DND-41 (cell line): ENCODE results near the gene MBNL3.

ENCODE experiments used
- ATAC-seq: fragments of 200-7000 bp; cut with Tn5 transposase; 3 replicates; pipeline ENCODE4 v1.9.1; 2021; ENCODE audit warnings: low read depth; ENCODE audit not compliant: insufficient read depth
- DNase-seq: peaks from one replicate; pipeline ENCODE4 v3.0.0-alpha.2; 2020
- H2AFZ ChIP-seq: 2 replicates; pipeline ENCODE4 v1.6.0; 2012; ENCODE audit warnings: low read depth, low read length
- H3K27ac ChIP-seq: 2 replicates; pipeline ENCODE4 v1.5.1; 2012; ENCODE audit warnings: low read length, inconsistent platforms
- H3K27me3 ChIP-seq: fragments of 200-600 bp; sonication (generic); 2 replicates; pipeline ENCODE4 v1.6.0; 2012; ENCODE audit warnings: low read length, mild to moderate bottlenecking, inconsistent platforms; ENCODE audit not compliant: insufficient read depth, poor library complexity
- H3K36me3 ChIP-seq: 2 replicates; pipeline ENCODE4 v1.5.1; 2012; ENCODE audit warnings: low read length, inconsistent platforms; ENCODE audit not compliant: insufficient read depth
- H3K4me1 ChIP-seq: 2 replicates; pipeline ENCODE4 v1.5.1; 2012; ENCODE audit warnings: mild to moderate bottlenecking, low read length; ENCODE audit not compliant: insufficient read depth
- H3K4me2 ChIP-seq: 2 replicates; pipeline ENCODE4 v1.6.0; 2012; ENCODE audit warnings: mild to moderate bottlenecking, moderate library complexity, low read length, inconsistent platforms; ENCODE audit not compliant: insufficient read depth
- H3K4me3 ChIP-seq, 2 experiments: fragments of 200-600 bp in 1 of 2; shearing (Covaris generic) in 1 of 2; 2 replicates each; pipeline ENCODE4 v1.5.1; 2012 to 2016; ENCODE audit warnings: inconsistent platforms in 2 of 2, low read length in 2 of 2, mild to moderate bottlenecking in 2 of 2, low read depth in 1 of 2, moderate library complexity in 1 of 2
- H3K79me2 ChIP-seq: 2 replicates; pipeline ENCODE4 v1.6.0; 2012; ENCODE audit warnings: low read length, inconsistent platforms; ENCODE audit not compliant: insufficient read depth
- H3K9ac ChIP-seq: 2 replicates; pipeline ENCODE4 v1.6.0; 2012; ENCODE audit warnings: low read depth, mild to moderate bottlenecking, inconsistent platforms, low read length, moderate library complexity
- H3K9me3 ChIP-seq: 2 replicates; pipeline ENCODE4 v1.5.1; 2012; ENCODE audit warnings: low read length, moderate library complexity, mild to moderate bottlenecking, inconsistent platforms; ENCODE audit not compliant: insufficient read depth, severe bottlenecking
- H4K20me1 ChIP-seq: 2 replicates; pipeline ENCODE4 v1.6.0; 2012; ENCODE audit warnings: low read length; ENCODE audit not compliant: insufficient read depth
- EZH2 ChIP-seq: IDR thresholded peaks from 3 replicates; pipeline ENCODE4 v1.6.1; 2012; ENCODE audit warnings: borderline replicate concordance, low read depth, mild to moderate bottlenecking, moderate library complexity, low read length, inconsistent platforms; ENCODE audit not compliant: severe bottlenecking
- TF ChIP-seq, protein P1 (sequence below): IDR thresholded peaks from 2 replicates; pipeline ENCODE4 v1.5.1; 2012; ENCODE audit warnings: borderline replicate concordance, low read length, moderate library complexity, mild to moderate bottlenecking; ENCODE audit not compliant: poor library complexity, severe bottlenecking; ENCODE audit errors: extremely low read depth

MBNL3 gene

DNA sequence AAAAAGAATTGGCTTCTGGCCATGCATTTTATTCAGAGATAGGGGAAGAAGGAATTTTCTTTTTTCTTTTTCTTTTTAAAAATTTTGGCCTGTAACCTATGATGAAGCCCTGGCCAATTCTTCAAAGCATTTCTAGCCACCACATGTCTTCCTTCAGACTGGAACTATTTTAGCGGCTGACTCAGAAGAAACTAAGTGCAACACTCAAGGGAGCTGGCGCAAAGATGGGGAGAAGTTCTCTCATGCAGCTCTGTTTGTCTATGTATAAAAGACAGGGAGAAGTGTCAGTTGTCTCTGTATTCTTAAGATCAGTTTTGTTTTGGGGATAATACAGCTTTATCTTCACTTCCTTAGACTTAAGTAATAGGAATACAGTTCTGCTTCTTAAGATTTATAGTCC, 46.1 kb downstream of the MBNL3 start:
- H3K36me3 ChIP-seq: no peaks in the 10 kb centered on the region
- no peak overlapping the region for H3K9ac ChIP-seq
- H3K27ac ChIP-seq: no peak overlapping the region
- H3K27me3 ChIP-seq: no peaks in the 10 kb centered on the region
- H3K4me2 ChIP-seq: no peak overlapping the region
- peaks cover 13% of the 10 kb centered on the region; the same call in 1 of the 2 replicates for H3K79me2 ChIP-seq
- H3K9me3 ChIP-seq: no peaks in the 10 kb centered on the region
- no peaks in the 10 kb centered on the region for H3K4me1 ChIP-seq
- ATAC-seq (no peak), DNase-seq (no peak)
- H2AFZ ChIP-seq: no peak overlapping the region
- TF ChIP-seq EZH2: no peak
- TF ChIP-seq, protein P1, sequence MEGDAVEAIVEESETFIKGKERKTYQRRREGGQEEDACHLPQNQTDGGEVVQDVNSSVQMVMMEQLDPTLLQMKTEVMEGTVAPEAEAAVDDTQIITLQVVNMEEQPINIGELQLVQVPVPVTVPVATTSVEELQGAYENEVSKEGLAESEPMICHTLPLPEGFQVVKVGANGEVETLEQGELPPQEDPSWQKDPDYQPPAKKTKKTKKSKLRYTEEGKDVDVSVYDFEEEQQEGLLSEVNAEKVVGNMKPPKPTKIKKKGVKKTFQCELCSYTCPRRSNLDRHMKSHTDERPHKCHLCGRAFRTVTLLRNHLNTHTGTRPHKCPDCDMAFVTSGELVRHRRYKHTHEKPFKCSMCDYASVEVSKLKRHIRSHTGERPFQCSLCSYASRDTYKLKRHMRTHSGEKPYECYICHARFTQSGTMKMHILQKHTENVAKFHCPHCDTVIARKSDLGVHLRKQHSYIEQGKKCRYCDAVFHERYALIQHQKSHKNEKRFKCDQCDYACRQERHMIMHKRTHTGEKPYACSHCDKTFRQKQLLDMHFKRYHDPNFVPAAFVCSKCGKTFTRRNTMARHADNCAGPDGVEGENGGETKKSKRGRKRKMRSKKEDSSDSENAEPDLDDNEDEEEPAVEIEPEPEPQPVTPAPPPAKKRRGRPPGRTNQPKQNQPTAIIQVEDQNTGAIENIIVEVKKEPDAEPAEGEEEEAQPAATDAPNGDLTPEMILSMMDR: no peak
- H3K4me3 ChIP-seq: no peak overlapping the region
- H4K20me1 ChIP-seq: no peaks in the 10 kb centered on the region; the same call in 1 of the 2 replicates

DNA sequence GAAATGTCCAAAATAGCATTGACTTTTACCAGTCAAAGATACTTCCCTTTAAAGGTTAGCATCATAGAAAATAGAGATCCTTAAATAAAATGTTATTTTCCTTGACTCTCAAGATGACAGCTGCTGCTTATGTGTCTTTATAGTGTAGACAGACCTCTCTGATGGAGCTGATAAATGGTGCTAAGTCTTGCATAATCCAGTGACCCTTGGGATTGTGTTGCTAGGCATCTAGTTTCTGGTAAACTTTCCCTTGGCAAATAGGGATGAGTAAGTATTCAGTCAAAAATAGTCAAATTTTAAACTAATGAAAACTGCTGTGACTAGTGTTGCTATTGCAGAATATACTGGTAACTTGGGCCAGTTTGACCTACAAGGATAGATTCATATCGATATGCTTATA, 53.6 kb downstream of the MBNL3 start:
- TF ChIP-seq EZH2: no peak
- TF ChIP-seq, protein P1: no peak
- no peak overlapping the region for H3K27ac ChIP-seq
- DNase-seq (no peak), ATAC-seq (no peak)
- H3K79me2 ChIP-seq: 0 out of 2 replicates have a peak, but pooled peaks cover 2% of the 10 kb centered on the region
- no peak overlapping the region for H2AFZ ChIP-seq
- H3K9ac ChIP-seq: no peak overlapping the region
- no peaks in the 10 kb centered on the region for H3K27me3 ChIP-seq
- no peak overlapping the region for H3K4me3 ChIP-seq
- peaks cover 11% of the 10 kb centered on the region; the same call in 1 of the 2 replicates for H3K36me3 ChIP-seq
- H3K9me3 ChIP-seq: no peaks in the 10 kb centered on the region
- no peaks in the 10 kb centered on the region for H4K20me1 ChIP-seq
- no peak overlapping the region for H3K4me2 ChIP-seq
- H3K4me1 ChIP-seq: no peaks in the 10 kb centered on the region

DNA sequence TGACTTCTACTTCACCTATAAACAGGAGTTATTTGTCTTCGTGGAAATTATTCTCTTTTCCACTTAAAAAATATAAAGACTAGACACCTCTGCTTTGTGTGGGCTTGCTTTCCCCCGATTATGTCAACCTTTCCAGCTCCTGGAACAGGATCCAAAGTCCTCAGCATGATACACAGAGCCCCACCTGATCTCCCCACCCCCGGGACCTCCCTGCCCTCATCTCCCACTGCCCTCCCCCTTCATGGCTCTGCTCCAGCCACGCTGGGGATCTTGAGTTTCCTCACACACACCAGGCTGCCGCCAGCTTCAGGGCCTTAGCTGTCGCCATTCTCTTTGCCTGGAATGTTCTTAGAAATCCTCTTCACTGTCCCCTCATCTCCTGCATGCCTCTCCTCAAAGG, 55.3 kb downstream of the MBNL3 start:
- H3K27ac ChIP-seq: no peak overlapping the region
- DNase-seq: no peak
- no peak overlapping the region for H3K4me3 ChIP-seq
- TF ChIP-seq, protein P1: no peak
- TF ChIP-seq EZH2: no peak
- H2AFZ ChIP-seq: no peak overlapping the region
- ATAC-seq: no peak
- H3K9me3 ChIP-seq: no peaks in the 10 kb centered on the region
- no peaks in the 10 kb centered on the region for H3K4me1 ChIP-seq
- peaks cover 6% of the 10 kb centered on the region; the same call in 1 of the 2 replicates for H3K79me2 ChIP-seq
- no peaks in the 10 kb centered on the region; the same call in 1 of the 2 replicates for H4K20me1 ChIP-seq
- H3K4me2 ChIP-seq: no peak overlapping the region
- peaks cover 11% of the 10 kb centered on the region; the same call in 1 of the 2 replicates for H3K36me3 ChIP-seq
- no peaks in the 10 kb centered on the region for H3K27me3 ChIP-seq
- H3K9ac ChIP-seq: no peak overlapping the region
